ENCODE data around the gene BLOC1S5. TPM values are rescaled to one million over a fixed set of nuclear protein-coding genes. Genes with fewer than 3 reads are reported as not detected.

BLOC1S5 gene
- total and polyA plus RNA-seq, 2 experiments from 2014 or later, result 10.2 to 10.8 TPM

GRCh38 chr6:8077991-8078390 lies 13.8 kb upstream of the BLOC1S5 start:
- Histone ChIP-seq H3K9me3 (ENCODE audit: low read depth) (no peaks in the 10 kb centered on the region), H3K4me1 (ENCODE audit: low read depth) (no peaks in the 10 kb centered on the region), H3K4me3 (no peak overlapping the region), H3K27me3 (no peaks in the 10 kb centered on the region), H3K27ac (no peak overlapping the region), H3K36me3 (no peaks in the 10 kb centered on the region)
- DNase-seq (ENCODE audit: low read depth in 1 of 2, low spot score in 1 of 2), result no peak
- no peak for TF ChIP-seq CTCF (IDR thresholded peaks at IDR 0.05; ENCODE audit: low read depth, low read length)

GRCh38 chr6:8075704-8076103 lies 11.5 kb upstream of the BLOC1S5 start:
- no peaks in the 10 kb centered on the region for H3K9me3 ChIP-seq (ENCODE audit: low read depth)
- H3K27me3 ChIP-seq, result no peaks in the 10 kb centered on the region
- no peaks in the 10 kb centered on the region for H3K36me3 ChIP-seq
- DNase-seq (ENCODE audit: low read depth in 1 of 2, low spot score in 1 of 2), result no peak
- no peaks in the 10 kb centered on the region for H3K4me1 ChIP-seq (ENCODE audit: low read depth)
- no peak overlapping the region for H3K27ac ChIP-seq
- no peak overlapping the region for H3K4me3 ChIP-seq
- no peak for TF ChIP-seq CTCF (IDR thresholded peaks at IDR 0.05; ENCODE audit: low read depth, low read length)

- no peak for DNase-seq (ENCODE audit: low read depth in 1 of 2, low spot score in 1 of 2)
- no peaks in the 10 kb centered on the region for H3K4me1 ChIP-seq (ENCODE audit: low read depth)
- no peak for TF ChIP-seq CTCF (IDR thresholded peaks at IDR 0.05; ENCODE audit: low read depth, low read length)
These were observed 11.0 kb upstream of the BLOC1S5 start for GRCh38 chr6:8075185-8075584.

GRCh38 chr6:8074213-8074612 lies 10.0 kb upstream of the BLOC1S5 start:
- H3K27me3 ChIP-seq, result no peaks in the 10 kb centered on the region
- H3K36me3 ChIP-seq, result no peaks in the 10 kb centered on the region
- TF ChIP-seq CTCF (IDR thresholded peaks at IDR 0.05; ENCODE audit: low read depth, low read length), result no peak

More at GRCh38 chr6:8075185-8075584, 11.0 kb upstream of the BLOC1S5 start:
- Histone ChIP-seq H3K27me3 (no peaks in the 10 kb centered on the region), H3K27ac (no peak overlapping the region), H3K9me3 (ENCODE audit: low read depth) (no peaks in the 10 kb centered on the region), H3K36me3 (no peaks in the 10 kb centered on the region), H3K4me3 (no peak overlapping the region)

GRCh38 chr6:8073758-8074157 lies 9.6 kb upstream of the BLOC1S5 start:
- no peak for TF ChIP-seq CTCF (IDR thresholded peaks at IDR 0.05; ENCODE audit: low read depth, low read length)
- Histone ChIP-seq H3K4me3 (no peak overlapping the region), H3K4me1 (ENCODE audit: low read depth) (no peaks in the 10 kb centered on the region), H3K27ac (no peak overlapping the region), H3K9me3 (ENCODE audit: low read depth) (no peaks in the 10 kb centered on the region), H3K27me3 (no peaks in the 10 kb centered on the region), H3K36me3 (no peaks in the 10 kb centered on the region)
- DNase-seq (ENCODE audit: low read depth in 1 of 2, low spot score in 1 of 2), result no peak

More at GRCh38 chr6:8074213-8074612, 10.0 kb upstream of the BLOC1S5 start:
- Histone ChIP-seq H3K27ac (no peak overlapping the region), H3K4me1 (ENCODE audit: low read depth) (no peaks in the 10 kb centered on the region), H3K9me3 (ENCODE audit: low read depth) (no peaks in the 10 kb centered on the region), H3K4me3 (no peak overlapping the region)
- DNase-seq (ENCODE audit: low read depth in 1 of 2, low spot score in 1 of 2), result peak in 1 of 2 donors; percentile 59

GRCh38 chr6:8070718-8071117 lies 6.5 kb upstream of the BLOC1S5 start:
- TF ChIP-seq CTCF (IDR thresholded peaks at IDR 0.05; ENCODE audit: low read depth, low read length), result no peak
- DNase-seq (ENCODE audit: low read depth in 1 of 2, low spot score in 1 of 2), result no peak
- H3K27ac ChIP-seq, result no peak overlapping the region

More at GRCh38 chr6:8070718-8071117, 6.5 kb upstream of the BLOC1S5 start:
- Histone ChIP-seq H3K9me3 (ENCODE audit: low read depth) (no peaks in the 10 kb centered on the region), H3K36me3 (no peaks in the 10 kb centered on the region), H3K4me3 (no peak overlapping the region), H3K27me3 (no peaks in the 10 kb centered on the region), H3K4me1 (ENCODE audit: low read depth) (no peaks in the 10 kb centered on the region)
